ENCODE results near the gene GAB1. TPM values are rescaled to one million over a fixed set of nuclear protein-coding genes. Genes with fewer than 3 reads are reported as not detected.

The GAB1 gene
- total RNA-seq, 1 donor = 20.6 TPM

- no peaks in the 10 kb centered on the region for H3K9me3 ChIP-seq (ENCODE audit: low read depth, low read length)
- no peak for DNase-seq (ENCODE audit: insufficient read length, low spot score, missing footprints)
- TF ChIP-seq, protein P1, sequence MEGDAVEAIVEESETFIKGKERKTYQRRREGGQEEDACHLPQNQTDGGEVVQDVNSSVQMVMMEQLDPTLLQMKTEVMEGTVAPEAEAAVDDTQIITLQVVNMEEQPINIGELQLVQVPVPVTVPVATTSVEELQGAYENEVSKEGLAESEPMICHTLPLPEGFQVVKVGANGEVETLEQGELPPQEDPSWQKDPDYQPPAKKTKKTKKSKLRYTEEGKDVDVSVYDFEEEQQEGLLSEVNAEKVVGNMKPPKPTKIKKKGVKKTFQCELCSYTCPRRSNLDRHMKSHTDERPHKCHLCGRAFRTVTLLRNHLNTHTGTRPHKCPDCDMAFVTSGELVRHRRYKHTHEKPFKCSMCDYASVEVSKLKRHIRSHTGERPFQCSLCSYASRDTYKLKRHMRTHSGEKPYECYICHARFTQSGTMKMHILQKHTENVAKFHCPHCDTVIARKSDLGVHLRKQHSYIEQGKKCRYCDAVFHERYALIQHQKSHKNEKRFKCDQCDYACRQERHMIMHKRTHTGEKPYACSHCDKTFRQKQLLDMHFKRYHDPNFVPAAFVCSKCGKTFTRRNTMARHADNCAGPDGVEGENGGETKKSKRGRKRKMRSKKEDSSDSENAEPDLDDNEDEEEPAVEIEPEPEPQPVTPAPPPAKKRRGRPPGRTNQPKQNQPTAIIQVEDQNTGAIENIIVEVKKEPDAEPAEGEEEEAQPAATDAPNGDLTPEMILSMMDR (IDR thresholded peaks at IDR 0.05; ENCODE audit: extremely low read depth, low read depth, low read length) = no peak
Measured at GRCh38 chr4:143400082-143400481, 63.4 kb downstream of the GAB1 start.

DNA sequence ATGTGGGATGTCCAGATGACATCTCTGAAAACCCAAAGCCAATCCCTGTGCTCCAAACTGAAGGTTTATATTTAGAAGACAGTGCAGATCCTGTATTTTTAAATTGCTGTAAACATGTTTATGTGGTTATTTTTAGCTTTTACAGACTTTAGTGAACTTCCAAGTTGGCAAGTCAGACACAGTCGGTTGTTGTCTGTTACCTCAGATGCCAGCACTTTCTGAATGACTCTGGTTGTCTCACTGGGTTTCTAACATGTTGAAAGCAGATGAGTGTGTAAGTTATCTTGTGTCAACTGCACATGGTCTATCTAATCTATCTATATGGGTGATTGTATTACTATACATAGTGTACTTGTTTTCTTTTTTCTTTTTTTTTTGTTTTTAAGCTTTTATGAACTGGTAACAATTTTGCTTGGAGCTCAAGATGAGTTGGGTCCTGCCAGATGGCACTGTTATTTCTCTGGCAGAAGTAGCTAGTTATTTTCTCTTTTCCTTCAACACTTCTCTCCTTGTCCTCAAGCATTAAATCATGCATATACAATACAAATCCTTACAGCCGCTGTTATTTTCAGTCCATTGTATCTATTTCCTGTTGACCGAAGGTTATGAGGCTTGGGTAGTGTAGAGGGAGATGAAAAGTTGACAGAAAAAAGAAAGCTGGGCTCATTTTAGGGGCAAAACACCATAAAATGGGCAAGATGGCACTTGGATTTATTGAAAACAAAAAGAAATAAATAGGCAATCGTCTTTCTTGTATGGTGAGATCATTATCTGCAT is 66.3 kb downstream of the GAB1 start:
- H2AFZ ChIP-seq (ENCODE audit: low read length) = no peak overlapping the region

More at GRCh38 chr4:143400082-143400481, 63.4 kb downstream of the GAB1 start:
- peaks cover 20% of the 10 kb centered on the region for H3K4me1 ChIP-seq (ENCODE audit: insufficient read depth, low read length)
- H3K27ac ChIP-seq (ENCODE audit: low read depth, low read length) = no peak overlapping the region
- H4K20me1 ChIP-seq (ENCODE audit: insufficient read depth, low read length) = peaks cover 2% of the 10 kb centered on the region
- H3K36me3 ChIP-seq (ENCODE audit: insufficient read depth, low read length) = no peaks in the 10 kb centered on the region
- no peak overlapping the region for H2AFZ ChIP-seq (ENCODE audit: low read length)
- H3K4me2 ChIP-seq (ENCODE audit: insufficient read depth, low read length) = no peak overlapping the region
- peaks cover 6% of the 10 kb centered on the region for H3K79me2 ChIP-seq (ENCODE audit: insufficient read depth, low read length)
- H3K4me3 ChIP-seq (ENCODE audit: insufficient read depth, low read length) = no peak overlapping the region
- H3K27me3 ChIP-seq (ENCODE audit: insufficient read depth, low read length) = no peaks in the 10 kb centered on the region

GRCh38 chr4:143403553-143403820 is 66.8 kb downstream of the GAB1 start:
- Histone ChIP-seq H3K4me3 (ENCODE audit: insufficient read depth, low read length) (no peak overlapping the region), H3K4me1 (ENCODE audit: insufficient read depth, low read length) (no peaks in the 10 kb centered on the region), H3K4me2 (ENCODE audit: insufficient read depth, low read length) (no peak overlapping the region), H3K9me3 (ENCODE audit: low read depth, low read length) (no peaks in the 10 kb centered on the region), H3K27me3 (ENCODE audit: insufficient read depth, low read length) (no peaks in the 10 kb centered on the region), H4K20me1 (ENCODE audit: insufficient read depth, low read length) (no peaks in the 10 kb centered on the region), H3K27ac (ENCODE audit: low read depth, low read length) (no peak overlapping the region), H3K36me3 (ENCODE audit: insufficient read depth, low read length) (no peaks in the 10 kb centered on the region), H2AFZ (ENCODE audit: low read length) (no peak overlapping the region), H3K79me2 (ENCODE audit: insufficient read depth, low read length) (peaks cover 10% of the 10 kb centered on the region)
- no peak for DNase-seq (ENCODE audit: insufficient read length, low spot score, missing footprints)
- TF ChIP-seq, protein P1 (IDR thresholded peaks at IDR 0.05; ENCODE audit: extremely low read depth, low read depth, low read length) = no peak

More for the DNA sequence above, 66.3 kb downstream of the GAB1 start:
- Histone ChIP-seq H3K36me3 (ENCODE audit: insufficient read depth, low read length) (no peaks in the 10 kb centered on the region), H4K20me1 (ENCODE audit: insufficient read depth, low read length) (peaks cover under 1% of the 10 kb centered on the region), H3K4me2 (ENCODE audit: insufficient read depth, low read length) (no peak overlapping the region), H3K79me2 (ENCODE audit: insufficient read depth, low read length) (peaks cover 10% of the 10 kb centered on the region), H3K27ac (ENCODE audit: low read depth, low read length) (no peak overlapping the region), H3K9me3 (ENCODE audit: low read depth, low read length) (no peaks in the 10 kb centered on the region), H3K27me3 (ENCODE audit: insufficient read depth, low read length) (no peaks in the 10 kb centered on the region), H3K4me3 (ENCODE audit: insufficient read depth, low read length) (no peak overlapping the region), H3K4me1 (ENCODE audit: insufficient read depth, low read length) (peaks cover 3% of the 10 kb centered on the region)
- DNase-seq (ENCODE audit: insufficient read length, low spot score, missing footprints) = no peak
- TF ChIP-seq, protein P1 (IDR thresholded peaks at IDR 0.05; ENCODE audit: extremely low read depth, low read depth, low read length) = no peak

- H3K9me3 ChIP-seq (ENCODE audit: low read depth, low read length) = no peaks in the 10 kb centered on the region
- peaks cover 14% of the 10 kb centered on the region for H3K79me2 ChIP-seq (ENCODE audit: insufficient read depth, low read length)
- no peaks in the 10 kb centered on the region for H3K27me3 ChIP-seq (ENCODE audit: insufficient read depth, low read length)
- no peak overlapping the region for H2AFZ ChIP-seq (ENCODE audit: low read length)
- H3K4me1 ChIP-seq (ENCODE audit: insufficient read depth, low read length) = no peaks in the 10 kb centered on the region
- H3K4me2 ChIP-seq (ENCODE audit: insufficient read depth, low read length) = no peak overlapping the region
- H3K4me3 ChIP-seq (ENCODE audit: insufficient read depth, low read length) = no peak overlapping the region
- H4K20me1 ChIP-seq (ENCODE audit: insufficient read depth, low read length) = peaks cover 4% of the 10 kb centered on the region
- TF ChIP-seq, protein P1 (IDR thresholded peaks at IDR 0.05; ENCODE audit: extremely low read depth, low read depth, low read length) = no peak
- no peak for DNase-seq (ENCODE audit: insufficient read length, low spot score, missing footprints)
- no peak overlapping the region for H3K27ac ChIP-seq (ENCODE audit: low read depth, low read length)
- H3K36me3 ChIP-seq (ENCODE audit: insufficient read depth, low read length) = no peaks in the 10 kb centered on the region
Measured at GRCh38 chr4:143404555-143404954, 67.9 kb downstream of the GAB1 start.
